NCI-H345 (cell line): ENCODE data around the gene ANKS6.

Experiments used
- DNase-seq: peaks from one replicate; lab custom pipeline; 2025; lab: John Stamatoyannopoulos, UW

The ANKS6 gene

GRCh38 chr9:98791608-98792490 lies 4.5 kb downstream of the ANKS6 start:
- DNase-seq: no peak

GRCh38 chr9:98790842-98791607 lies 5.3 kb downstream of the ANKS6 start:
- peak; percentile 32 for DNase-seq

- DNase-seq: no peak
Observed at GRCh38 chr9:98790134-98790841, 6.1 kb downstream of the ANKS6 start.

- no peak for DNase-seq
Observed at GRCh38 chr9:98789483-98790133, 6.7 kb downstream of the ANKS6 start.

DNA sequence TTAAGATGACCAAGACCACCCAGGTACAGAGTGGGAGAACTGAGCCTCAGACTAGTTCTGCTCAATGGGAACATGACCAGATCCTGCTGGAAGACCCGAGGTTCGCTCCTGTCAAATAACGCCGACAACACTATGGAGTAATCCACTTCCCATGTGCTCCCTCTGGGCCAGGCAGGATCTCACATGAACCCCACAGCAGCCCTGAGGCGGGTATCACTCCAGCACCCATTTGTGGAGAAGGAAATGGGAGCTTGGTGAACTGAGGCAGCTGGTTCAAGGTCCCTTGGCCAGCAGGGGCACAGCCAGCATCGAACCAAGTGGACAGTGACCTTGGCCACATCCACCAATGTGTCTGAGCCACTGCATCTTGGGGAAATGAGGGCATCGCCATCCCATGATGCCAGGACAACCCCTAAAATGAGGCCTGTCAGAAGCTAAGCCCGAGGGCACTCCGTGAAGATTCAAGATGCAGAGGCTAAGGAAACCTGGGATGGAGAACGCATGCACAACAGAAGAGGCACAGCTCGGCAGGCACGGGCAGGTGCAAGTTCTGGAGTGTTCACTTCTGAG lies 8.5 kb downstream of the ANKS6 start:
- DNase-seq: no peak

DNA sequence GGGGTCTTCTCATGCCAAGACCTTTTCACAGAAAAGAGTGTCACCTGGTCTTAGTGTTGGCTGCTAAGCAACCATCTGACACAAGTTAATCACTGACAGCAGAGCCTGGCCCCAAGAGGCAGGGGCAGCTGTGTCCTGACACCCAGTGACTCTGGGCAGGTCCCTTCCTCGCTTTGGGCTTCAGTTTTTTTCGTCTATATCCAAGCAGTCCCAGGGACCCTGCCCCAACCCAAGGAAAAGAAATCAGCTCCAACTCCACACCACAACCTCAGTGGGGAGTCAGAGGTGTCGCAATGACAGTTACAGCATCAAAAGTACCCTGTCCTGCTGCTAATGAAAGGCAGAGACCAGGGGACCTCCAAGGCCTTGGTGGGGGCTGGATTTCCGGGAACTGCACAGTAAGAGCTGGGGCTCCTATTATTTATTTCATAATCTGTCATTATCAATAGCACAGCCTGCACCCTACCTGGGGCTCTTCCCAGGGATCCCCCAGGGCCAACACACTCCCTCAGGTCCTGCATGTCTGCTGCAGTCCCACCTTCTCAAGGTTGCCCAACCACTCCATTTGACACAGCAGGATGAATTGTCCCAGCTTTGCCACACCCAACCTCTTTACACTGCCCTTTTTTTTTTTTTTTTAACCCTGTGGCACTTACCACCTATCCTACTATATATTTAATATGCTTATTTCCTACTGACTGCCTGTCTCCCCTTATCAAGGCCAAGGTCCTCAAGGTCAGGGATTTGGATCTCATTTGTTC lies 9.4 kb downstream of the ANKS6 start:
- no peak for DNase-seq

DNA sequence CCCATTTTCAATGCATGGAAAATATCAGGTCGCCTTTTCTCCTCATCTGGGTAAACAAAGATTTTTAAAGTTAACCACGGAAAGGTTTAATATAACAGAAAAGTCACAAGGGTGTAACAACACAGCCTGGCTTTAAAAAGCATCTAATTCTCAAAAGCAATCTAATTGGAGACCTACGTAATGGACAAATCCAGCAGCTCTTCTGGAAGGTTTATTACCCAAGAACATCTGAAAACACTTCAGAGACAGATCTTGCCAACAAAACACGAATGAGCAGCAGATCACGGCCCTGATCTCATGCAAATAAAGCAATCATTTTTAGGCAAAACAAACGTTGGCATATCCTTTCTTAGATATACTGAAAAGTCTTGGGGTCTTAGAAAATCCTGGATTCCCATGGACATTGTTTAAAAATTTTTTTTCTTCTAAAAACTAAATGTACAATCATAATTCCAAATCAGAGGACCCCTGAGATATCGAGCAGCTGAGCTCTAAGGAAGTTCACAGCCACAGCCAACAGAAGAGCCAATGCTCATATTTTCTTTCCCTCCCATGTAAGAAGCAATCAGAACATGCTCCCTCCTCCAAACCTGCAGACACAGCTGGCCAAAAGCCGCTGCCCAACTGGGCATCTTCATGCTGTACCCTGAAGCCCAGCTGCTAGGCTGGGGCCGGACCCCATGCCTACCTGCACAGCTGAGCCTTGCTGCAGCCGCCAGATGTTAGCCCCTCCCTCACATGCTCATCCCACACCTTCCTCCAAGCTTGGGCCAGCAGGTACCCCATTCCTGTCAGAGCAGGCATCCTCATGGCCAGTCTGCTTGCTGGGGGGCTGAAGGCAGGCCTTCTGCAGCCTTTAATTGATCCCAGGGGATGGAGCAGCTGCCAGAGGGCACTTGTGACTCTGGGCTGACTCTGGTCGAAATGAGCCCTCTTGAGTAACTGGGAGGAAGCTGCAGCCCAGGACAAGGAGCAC lies 11.2 kb downstream of the ANKS6 start:
- DNase-seq: no peak

DNA sequence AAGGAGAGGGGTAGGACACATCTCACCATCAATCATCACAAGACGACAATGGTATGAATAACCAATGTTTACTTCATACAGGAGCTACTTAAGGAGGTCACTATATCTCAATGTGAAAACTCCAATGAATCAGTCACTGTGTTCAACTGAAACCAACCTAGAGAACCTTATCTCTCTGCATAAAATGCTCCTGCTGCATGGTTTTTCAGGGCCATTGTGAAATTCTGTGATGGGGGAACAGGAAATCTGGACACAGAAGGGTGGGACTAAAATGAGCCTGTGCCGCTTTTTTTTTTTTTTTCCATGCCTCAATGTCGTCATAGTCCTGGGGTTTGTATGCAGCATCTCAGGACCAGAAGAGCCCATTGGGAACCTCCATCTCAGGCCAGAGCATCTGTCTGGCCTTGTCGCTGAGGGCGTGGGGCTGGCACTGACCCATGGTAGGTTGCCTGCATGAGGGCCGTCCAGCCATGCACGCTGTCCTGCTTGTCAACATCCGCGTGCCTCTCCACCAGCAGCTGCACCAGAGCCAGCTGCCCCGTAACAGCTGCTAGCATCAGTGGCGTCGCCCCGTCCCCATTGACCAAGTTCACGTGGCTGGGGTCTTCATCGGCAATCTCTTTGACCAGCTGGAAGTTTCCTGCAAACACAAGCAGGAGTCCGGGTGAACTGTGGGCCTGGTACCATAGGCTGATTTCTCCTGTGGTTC lies 12.7 kb downstream of the ANKS6 start:
- no peak for DNase-seq

- no peak for DNase-seq
Observed at GRCh38 chr9:98781588-98782383, 14.6 kb downstream of the ANKS6 start.

DNA sequence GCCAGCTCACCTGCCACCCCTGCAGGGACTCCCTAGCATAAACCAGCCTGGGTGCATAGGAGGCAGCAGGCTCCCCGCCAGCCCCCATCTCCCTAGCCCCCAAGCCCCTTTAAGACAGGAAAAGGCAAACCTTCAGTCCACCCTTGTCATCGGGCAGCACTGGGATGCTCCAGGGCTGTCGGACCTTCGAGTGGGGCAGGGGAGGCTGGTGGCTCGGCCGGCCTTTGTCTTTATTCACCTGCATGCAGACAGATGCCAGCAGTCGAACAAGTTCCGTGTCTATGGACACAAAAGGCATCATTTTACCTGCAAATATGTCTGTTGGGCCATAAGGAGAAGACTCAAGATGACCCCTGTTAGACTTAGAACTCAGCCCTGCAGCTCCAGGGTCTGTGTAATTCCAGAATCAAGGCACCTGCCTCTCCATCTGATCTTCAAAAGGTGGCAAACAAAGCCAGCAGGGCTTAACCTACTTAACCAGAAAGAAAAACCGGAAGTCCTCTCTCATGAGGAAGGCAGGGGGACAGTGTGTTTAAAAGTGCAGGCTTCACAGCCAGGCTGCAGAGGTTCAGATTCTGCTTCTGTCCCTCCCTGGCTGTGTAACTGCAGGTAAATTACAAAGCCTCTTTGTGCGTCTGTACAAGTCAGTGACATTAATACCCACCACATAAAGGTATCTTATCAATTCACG lies 16.2 kb downstream of the ANKS6 start:
- no peak for DNase-seq

DNA sequence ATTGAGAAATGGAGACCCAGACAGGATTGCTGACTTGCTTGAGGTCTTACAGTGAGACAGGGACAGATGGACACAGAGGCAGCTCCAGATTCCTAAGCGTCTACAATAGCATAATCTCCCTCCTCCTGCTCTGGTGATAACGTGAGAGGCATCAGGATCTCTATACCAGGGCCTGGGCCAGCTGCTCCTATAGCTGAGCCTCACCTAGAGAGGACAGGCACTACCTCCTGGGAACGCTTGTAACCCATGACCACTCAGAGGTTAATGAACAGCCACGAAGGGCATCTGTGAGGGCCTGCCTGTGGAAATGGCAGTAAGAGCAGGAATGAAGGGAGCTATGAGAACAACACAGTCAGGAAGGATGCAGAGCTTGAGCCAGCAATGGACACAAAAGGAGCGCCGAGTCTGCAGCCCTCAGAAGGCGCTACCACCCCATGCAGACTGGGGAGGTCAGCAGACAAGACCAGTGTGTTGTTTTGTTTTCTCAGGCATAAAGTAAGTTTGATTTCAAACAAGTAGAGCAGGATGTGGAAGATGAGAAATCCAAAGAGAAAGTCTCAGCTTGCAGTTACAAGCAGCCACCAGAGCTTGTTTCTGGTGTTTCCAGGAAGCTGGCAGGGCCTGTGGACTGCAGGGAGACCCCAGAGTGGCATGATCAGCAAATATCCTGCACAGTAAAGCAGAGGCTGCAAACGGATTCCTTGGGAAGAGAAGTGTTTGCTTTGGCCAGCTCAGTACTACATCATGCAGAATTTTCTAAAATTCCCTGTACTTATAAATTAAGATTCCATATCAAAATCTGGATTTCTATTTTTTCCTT lies 17.4 kb downstream of the ANKS6 start:
- no peak for DNase-seq

DNA sequence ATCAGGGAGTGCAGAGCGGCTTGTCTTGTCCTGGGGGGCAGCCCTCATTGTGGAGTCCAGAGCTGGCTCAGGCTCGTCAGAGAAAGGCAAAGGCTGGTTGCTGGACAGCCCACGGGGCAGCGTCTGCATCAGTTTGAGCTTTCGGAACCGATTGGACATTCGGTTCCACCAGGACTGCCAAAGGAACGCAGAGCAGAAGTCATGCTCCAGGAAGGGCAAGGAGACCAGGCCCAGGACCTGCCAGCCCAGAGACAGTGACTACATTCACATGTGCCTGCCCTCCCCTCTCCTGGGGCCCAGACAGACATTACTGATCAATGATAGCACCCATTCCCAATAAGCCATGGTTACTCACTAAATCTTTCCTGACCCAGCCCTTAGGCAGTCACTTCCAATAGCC lies 18.1 kb downstream of the ANKS6 start:
- DNase-seq: no peak

- no peak for DNase-seq
Observed at GRCh38 chr9:98777618-98778017, 18.7 kb downstream of the ANKS6 start.

GRCh38 chr9:98775831-98776441 lies 20.4 kb downstream of the ANKS6 start:
- DNase-seq: peak; percentile 65

DNA sequence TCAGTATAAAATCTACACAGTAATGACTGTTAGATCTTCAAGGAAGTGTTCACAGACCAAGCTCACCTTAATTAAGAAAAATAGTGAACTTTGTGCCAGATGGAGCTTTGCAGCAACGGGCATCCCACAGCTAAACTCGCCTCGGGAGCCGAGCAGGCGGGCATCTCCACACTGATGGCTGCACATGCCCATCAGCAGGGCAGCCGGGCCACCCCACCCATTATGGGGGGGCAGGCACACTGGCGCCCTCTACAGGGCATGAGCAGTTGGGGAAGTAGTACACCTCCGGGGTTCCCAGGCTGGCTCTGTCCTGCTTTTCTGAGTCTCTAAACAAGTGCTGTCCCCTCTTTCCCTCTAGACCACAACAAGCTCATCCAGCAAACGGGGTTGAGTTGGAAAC lies 21.6 kb downstream of the ANKS6 start:
- no peak for DNase-seq

DNA sequence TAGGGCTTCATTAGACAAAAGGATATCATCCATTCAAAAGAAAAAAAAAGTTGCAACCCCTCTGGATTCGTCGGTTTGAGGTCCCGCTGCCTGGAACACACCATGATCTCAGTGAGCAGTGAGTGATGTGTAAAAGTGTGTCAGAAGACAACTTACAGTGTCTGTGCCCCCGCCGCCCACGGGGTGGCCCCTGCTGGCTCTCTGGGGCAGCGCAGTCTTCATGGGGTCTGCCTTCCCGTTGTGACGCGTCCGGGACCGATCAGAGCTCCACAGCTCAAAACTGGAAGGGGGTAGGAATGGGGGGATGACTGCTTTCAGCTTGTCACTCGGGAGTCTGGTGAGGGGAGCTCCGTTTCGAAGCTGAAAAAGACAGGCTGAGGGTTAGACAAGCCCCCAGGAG lies 22.6 kb downstream of the ANKS6 start:
- DNase-seq: no peak
